Neutrophil (primary cell): ENCODE data around the gene CMSS1.

Source experiments
- H3K27ac ChIP-seq: fragments of 200-600 bp; sonication (generic); 2 replicates; pipeline ENCODE4 v1.5.1; 2016; ENCODE audit warnings: mild to moderate bottlenecking, moderate library complexity
- H3K27me3 ChIP-seq: fragments of 200-600 bp; sonication (generic); 2 replicates; pipeline ENCODE4 v1.6.0; 2016; ENCODE audit warnings: mild to moderate bottlenecking
- H3K36me3 ChIP-seq: fragments of 200-600 bp; sonication (generic); 2 replicates; pipeline ENCODE4 v1.5.1; 2017
- H3K4me1 ChIP-seq, 2 experiments: fragments of 200-600 bp in 1 of 2; sonication (generic) in 1 of 2; 1 replicate in 1 of 2; 2 replicates in 1 of 2; pipeline versions ENCODE4 v1.5.1 to v1.6.1; 2013 to 2016; ENCODE audit warnings: low read depth in 1 of 2, low read length in 1 of 2, mild to moderate bottlenecking in 1 of 2, moderate library complexity in 1 of 2; ENCODE audit not compliant: control insufficient read depth in 1 of 2, insufficient read depth in 1 of 2
- H3K4me3 ChIP-seq, 2 experiments: fragments of 200-600 bp in 1 of 2; sonication (generic) in 1 of 2; 1 replicate in 1 of 2; 2 replicates in 1 of 2; pipeline ENCODE4 v1.5.1; 2013 to 2016; ENCODE audit warnings: low read depth in 1 of 2, low read length in 1 of 2, mild to moderate bottlenecking in 1 of 2, moderate library complexity in 1 of 2
- H3K9me3 ChIP-seq: fragments of 200-600 bp; sonication (generic); 2 replicates; pipeline ENCODE4 v1.5.1; 2016
- TF ChIP-seq, protein P1 (sequence below): fragments of 200-600 bp; sonication (generic); IDR thresholded peaks from 2 replicates; pipeline ENCODE4 v1.5.1; 2016; ENCODE audit warnings: antibody characterized with exemption

Gene CMSS1

GRCh38 chr3:100117093-100117492 lies 299.4 kb downstream of the CMSS1 start:
- Histone ChIP-seq H3K4me1 (peaks cover 6 to 13% of the 10 kb centered on the region in 2 experiments), H3K9me3 (no peaks in the 10 kb centered on the region), H3K27me3 (no peaks in the 10 kb centered on the region), H3K36me3 (no peaks in the 10 kb centered on the region), H3K4me3 (no peak overlapping the region), H3K27ac (no peak overlapping the region)
- TF ChIP-seq, protein P1, sequence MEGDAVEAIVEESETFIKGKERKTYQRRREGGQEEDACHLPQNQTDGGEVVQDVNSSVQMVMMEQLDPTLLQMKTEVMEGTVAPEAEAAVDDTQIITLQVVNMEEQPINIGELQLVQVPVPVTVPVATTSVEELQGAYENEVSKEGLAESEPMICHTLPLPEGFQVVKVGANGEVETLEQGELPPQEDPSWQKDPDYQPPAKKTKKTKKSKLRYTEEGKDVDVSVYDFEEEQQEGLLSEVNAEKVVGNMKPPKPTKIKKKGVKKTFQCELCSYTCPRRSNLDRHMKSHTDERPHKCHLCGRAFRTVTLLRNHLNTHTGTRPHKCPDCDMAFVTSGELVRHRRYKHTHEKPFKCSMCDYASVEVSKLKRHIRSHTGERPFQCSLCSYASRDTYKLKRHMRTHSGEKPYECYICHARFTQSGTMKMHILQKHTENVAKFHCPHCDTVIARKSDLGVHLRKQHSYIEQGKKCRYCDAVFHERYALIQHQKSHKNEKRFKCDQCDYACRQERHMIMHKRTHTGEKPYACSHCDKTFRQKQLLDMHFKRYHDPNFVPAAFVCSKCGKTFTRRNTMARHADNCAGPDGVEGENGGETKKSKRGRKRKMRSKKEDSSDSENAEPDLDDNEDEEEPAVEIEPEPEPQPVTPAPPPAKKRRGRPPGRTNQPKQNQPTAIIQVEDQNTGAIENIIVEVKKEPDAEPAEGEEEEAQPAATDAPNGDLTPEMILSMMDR, result no peak

DNA sequence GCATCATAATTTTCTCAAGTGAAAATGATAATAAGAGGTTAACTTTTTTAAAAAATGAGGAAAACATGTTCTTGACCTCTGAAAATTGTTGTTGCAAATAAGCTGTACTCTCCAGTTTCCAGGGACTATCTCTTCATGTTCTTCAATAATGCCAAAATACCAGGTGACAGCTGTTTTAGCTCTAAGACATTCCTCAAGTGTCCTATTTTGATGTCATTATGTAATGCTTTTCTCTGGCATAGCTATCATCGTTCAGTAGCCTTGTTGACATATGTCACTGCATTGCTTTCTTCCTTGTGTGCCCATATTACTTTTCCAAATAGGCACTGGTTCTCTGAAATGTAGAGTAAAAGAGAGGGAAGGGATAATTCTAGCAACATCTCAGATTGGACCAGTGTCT lies 302.4 kb downstream of the CMSS1 start:
- H3K27ac ChIP-seq, result no peak overlapping the region
- H3K9me3 ChIP-seq, result no peaks in the 10 kb centered on the region
- no peak overlapping the region for H3K4me3 ChIP-seq
- no peaks in the 10 kb centered on the region for H3K27me3 ChIP-seq
- H3K4me1 ChIP-seq, result peaks cover 0 to 8% of the 10 kb centered on the region in 2 experiments
- TF ChIP-seq, protein P1, result no peak
- no peaks in the 10 kb centered on the region for H3K36me3 ChIP-seq

DNA sequence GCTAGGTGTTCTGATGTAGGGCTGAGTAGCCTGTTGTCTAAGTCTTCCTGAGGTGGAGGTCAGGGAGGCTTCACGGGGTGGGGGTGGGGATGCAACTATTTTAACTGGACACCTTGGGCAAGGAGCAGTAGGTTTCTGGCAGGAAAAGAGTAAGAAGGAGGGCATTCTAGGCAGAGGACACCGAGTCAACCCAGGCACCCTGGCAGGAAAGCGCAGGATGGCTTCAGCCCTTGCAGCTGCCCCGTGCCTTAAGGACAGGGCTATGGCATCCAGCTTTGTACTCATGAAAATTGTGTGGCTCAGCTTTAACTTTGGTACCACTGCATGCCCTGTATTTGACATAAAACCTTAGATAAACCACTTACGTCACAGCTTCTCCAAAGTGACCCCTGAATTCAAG lies 303.0 kb downstream of the CMSS1 start:
- TF ChIP-seq, protein P1, result no peak
- Histone ChIP-seq H3K4me3 (no peak overlapping the region), H3K27me3 (no peaks in the 10 kb centered on the region), H3K27ac (no peak overlapping the region), H3K9me3 (no peaks in the 10 kb centered on the region), H3K36me3 (no peaks in the 10 kb centered on the region), H3K4me1 (peaks cover 0 to 8% of the 10 kb centered on the region in 2 experiments)

DNA sequence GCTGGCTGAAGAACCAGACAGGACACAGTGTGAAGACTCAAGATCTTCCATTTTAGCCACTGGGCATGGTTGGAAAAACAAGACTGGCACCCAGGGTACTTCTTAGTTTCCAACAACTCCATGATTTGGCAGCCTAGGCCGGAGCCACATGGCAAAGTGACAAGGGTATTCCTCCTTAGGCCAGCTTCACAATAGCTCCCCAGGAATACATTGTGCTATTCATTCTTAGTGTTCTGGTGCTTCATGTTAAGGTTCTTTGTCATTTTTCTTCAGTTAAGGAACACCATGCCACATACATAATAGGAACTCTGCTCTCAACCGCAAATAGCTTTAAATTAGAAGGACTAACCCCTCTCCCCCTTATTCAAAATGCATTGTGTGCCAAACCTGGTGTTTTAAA lies 304.7 kb downstream of the CMSS1 start:
- H3K27ac ChIP-seq, result no peak overlapping the region
- H3K4me3 ChIP-seq, result no peak overlapping the region
- TF ChIP-seq, protein P1, result no peak
- peaks cover 0 to 1% of the 10 kb centered on the region in 2 experiments for H3K4me1 ChIP-seq
- no peaks in the 10 kb centered on the region for H3K36me3 ChIP-seq
- H3K9me3 ChIP-seq, result no peaks in the 10 kb centered on the region
- H3K27me3 ChIP-seq, result no peaks in the 10 kb centered on the region

- H3K9me3 ChIP-seq, result no peaks in the 10 kb centered on the region
- no peak overlapping the region for H3K27ac ChIP-seq
- H3K4me3 ChIP-seq, result no peak overlapping the region
- H3K4me1 ChIP-seq, result no peaks in the 10 kb centered on the region
- H3K27me3 ChIP-seq, result no peaks in the 10 kb centered on the region
- TF ChIP-seq, protein P1, result no peak
- H3K36me3 ChIP-seq, result no peaks in the 10 kb centered on the region
These were observed 305.4 kb downstream of the CMSS1 start for GRCh38 chr3:100123112-100123511.
